AG08395 (cell line): Measurements from ENCODE around the gene GAB1.
A peak's percentile ranks its signal among the peaks of the same experiment; 100 is the strongest.
"Not testable (repeated sequence)": the region's sequence is repeated elsewhere in the genome, so short reads cannot be mapped to it uniquely, and the experiment has no call there.

Source experiments
- DNase-seq: peaks from one replicate; pipeline ENCODE4 v3.0.0; 2012; ENCODE audit warnings: mixed read lengths, low spot score

The GAB1 gene

DNA sequence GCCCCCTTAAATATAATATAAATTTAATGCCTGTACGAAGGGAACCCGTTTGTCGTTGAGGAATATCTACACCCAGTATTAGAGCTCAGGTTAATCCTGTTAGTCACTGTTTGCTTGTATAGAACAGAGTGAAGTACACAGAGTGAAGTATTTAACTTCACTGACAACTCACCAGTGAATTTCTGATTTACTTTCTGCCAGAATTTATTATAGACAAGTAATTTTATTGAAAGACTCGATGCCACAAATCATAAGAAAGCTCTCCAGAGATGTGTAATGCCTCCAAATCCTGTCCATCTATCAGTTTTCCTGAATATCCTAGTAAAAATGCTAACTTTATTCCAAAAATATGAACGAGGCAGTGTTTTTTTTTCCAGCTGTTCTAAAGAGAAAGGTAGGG lies 1.6 kb downstream of the GAB1 start:
- no peak for DNase-seq

DNA sequence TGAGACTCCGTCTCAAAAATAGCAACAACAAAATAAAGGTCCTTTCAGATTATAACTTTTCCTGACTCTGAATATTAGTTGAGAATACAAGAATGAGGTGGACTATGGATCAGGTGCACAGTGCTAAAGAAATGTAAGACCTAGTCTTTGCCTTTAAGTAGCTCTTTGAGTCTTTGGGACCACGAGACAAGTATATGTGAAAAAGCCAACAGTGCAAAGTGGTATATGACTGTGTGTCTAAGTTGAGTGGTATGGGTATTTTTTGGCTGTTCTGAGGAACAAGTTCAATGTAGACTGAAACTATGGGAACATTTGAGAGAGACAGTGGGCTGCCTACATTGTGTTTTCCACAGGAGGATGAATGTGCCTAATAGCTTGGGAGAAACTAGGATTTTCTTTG lies 2.8 kb downstream of the GAB1 start:
- no peak for DNase-seq

DNA sequence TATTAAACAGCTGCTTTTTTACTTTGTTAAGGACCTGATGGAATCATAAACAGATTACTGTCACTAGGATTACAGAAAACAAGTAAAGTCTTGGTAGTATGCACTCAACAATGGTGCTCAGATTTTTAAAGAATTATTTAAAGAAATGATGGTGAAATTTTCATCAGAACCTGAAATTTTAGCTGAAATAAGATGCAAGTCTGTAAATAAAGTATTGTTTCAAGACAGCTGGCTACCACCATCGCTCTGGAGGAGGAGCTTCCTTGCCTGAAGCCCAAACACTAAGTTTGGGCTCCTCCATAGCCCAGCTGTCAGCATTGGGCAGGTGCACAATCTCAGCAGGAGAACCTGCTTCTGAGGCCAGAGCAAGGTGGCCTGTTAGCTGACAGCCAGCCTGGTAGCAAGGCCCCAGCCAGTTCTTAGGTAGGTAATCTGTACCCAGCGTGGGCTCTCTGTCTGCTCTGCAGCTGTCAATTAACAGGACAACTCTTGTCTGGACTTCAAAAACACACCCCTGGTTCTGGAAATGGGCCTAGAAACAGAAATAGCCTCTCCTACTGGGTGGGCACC lies 4.6 kb downstream of the GAB1 start:
- DNase-seq = no peak

DNA sequence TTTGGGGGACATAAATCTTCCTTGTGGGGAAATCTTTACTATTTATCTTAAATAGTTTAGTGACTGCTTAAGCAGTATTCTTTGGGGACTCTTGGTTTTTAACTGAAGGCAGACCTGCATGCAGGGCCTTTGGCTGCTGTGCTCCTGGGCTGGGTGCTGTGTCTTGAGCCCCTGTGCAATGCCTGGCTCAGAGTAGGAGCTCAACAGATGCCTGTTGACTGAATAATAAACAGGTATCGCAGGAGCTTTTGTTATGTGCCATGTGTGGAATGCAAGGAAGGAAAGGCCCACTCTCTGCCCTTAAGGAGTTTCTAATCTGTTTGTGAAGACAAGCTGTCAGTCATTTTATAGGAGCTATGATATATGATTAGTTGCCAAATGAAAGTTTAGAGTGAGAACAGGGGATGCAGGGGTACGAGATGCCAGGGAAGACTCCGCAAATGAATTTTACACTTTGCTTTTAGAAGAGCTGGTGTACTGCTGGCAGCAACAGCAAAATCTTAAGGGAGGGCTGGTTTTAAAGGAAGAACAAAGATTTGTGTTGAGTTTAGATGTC lies 6.7 kb downstream of the GAB1 start:
- DNase-seq = no peak

DNA sequence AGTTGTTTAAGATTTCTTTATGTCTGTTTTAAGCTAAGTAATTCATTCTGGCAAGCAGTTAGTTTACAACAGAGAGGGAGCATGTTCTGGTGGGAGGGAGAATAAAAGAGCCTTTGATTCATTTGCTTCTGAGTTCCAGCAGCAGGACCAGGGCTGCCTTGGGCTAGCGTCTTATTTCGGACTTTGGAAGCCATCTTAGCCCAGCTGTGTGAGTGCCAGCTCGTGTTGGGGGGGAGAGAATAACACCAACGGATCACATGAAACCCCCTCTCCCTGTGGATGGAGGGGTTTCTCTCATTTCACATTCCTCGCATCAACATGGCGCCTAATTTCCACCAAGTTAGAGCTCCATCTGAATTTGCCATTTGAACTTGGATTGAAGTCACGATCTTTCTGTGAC lies 7.4 kb downstream of the GAB1 start:
- no peak for DNase-seq

DNA sequence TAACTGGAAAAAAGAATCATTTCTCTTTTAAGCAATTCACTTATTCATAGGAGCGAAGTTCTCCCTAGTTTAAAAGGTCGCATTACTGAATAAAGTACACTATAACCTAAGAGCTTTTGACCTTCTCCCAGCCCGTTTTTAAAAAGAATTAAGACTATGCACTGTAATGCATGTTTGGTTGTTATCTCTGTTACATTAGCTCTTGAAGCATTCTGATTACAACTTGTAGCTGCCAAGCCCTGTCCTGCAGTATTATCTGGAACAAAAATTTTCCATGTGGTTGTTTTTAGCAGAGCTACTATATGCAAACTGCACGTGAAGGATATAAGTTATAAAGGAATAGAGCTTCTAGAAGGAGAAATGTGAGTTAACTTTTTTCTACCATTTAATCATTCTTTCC lies 8.1 kb downstream of the GAB1 start:
- no peak for DNase-seq

DNA sequence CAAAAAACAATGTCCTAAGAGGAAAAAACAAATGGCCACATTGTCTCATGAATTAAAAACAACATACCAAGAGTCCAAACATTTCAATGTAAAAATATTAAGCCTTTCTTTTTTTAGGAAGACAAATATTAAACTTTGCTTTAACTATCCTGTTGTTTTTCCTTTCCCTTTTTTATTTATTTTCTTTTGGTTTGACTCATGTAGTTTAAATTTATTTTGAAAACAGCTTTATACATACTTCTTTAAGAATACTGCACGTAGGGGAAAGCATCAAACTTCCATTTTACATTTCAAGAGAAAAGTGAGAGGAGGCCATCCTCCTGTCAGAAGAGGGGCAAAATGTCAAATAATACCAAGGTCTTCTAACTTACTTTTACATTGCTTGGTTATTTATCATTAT lies 8.7 kb downstream of the GAB1 start:
- DNase-seq = no peak

DNA sequence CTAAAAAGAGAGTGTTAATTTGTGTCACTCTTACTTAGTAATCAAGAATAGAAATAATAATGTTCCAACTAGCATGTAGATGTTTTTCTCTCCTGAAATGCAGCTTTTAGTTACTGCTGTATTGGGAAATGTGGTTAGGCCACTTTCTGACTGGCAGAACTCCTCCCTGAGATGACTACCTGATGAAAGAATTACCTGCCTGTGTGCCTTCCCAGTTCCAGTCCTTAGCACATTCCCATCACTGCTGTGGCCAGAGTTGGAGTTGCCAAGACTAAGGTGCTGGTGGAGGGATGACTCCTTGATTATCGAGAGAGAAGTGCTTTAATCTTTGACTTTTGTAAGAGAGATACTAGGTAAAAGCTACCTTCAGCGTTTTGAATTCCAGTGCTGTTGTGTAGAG lies 9.5 kb downstream of the GAB1 start:
- DNase-seq = no peak

DNA sequence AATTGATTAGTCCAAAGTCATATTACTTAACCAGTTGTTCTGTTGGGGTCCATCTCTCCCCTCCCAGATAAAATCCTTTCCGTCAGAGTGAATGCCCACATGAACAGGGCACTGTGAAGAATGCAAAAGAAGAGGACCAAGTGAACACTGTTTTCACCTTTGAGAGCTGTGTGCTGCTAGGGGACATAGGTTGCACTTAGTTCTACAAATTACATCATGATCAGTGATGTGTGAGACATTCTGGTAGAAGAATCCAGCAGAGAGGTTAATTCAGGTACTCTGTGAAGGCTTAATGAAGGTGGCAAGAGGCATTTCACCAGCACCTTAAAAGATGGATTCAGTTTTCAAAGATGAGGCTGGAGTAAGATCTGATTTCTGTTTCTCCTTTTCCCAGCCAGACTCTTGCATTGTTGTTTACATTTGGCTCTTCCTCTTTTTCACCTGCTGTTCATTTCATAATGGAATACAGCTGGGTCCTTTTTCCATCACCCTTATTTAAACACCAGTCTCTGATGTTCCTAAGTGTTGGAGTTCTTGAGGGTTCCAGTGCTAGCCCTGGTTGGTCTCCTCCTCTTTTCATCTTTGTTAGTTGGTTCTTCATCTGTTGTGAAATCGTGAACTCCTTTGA lies 10.9 kb downstream of the GAB1 start:
- no peak for DNase-seq

DNA sequence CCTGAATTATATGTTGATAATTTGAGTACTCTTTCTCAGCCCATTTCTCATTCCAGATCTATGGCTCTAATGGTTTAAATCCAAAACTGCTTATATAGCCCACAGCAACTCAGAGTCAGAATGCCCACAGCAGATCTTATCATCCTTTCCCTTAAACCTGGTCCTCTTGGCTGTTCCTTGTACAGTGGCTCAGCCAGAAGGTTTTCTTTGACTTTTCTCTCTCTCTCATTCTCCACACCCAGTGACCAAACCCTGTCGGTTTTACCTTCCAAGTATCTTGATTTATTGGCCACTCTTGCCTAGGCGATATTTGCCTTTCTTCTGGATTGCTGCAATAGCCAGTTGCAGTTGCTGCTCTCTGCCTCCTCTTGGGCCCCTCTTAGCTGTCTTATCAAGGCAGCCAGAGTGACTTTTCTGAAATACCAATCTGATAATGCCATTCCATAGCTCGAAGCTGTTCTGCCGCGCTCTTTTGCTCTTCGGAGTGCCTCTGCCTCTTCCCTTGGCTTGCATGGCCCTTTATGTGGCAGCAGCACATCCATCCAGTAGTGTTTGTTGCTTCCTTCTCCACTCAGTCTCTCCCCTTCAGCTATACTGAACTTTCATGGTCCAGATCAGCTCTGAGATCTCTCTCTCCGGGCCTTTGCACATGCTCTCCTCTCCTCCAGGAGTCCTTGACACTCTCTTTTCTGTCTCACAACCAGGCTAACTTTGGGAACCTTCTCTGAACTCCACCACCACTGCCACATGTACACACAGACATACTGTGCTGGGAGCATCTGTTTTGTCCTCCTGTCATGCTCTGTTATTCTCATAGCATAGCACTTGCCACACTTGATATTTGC lies 11.8 kb downstream of the GAB1 start:
- DNase-seq = no peak

DNA sequence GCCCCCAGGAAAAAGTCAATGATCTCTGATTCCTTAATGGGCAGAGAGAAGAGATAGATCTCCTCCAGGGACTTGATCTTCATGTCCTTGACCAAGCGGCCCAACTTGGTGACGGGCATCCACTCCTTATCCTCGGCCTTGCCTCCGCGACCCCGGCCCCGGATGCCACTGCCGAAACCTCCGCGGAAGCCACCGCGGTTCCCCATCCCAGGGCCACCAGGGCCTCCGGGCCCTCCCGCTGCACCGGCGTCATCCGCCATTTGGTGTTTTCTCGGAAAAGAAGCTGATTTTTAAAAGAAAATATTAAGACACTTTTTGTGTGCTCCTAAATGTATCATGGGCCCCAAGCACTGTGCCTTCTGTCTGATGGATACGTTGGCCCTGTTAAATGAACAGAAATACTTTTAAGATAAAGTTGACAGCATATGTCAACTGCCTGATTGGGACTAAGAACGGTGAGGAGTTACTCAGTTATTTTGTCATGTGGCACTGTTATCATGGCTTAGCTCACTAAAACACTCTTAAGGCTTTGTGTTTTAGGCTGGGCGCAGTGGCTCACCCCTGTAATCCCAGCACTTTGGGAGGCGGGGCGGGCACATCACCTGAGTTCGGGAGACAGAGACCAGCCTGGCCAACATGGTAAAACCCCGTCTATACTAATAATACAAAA lies 13.3 kb downstream of the GAB1 start:
- DNase-seq = not testable (repeated sequence)

DNA sequence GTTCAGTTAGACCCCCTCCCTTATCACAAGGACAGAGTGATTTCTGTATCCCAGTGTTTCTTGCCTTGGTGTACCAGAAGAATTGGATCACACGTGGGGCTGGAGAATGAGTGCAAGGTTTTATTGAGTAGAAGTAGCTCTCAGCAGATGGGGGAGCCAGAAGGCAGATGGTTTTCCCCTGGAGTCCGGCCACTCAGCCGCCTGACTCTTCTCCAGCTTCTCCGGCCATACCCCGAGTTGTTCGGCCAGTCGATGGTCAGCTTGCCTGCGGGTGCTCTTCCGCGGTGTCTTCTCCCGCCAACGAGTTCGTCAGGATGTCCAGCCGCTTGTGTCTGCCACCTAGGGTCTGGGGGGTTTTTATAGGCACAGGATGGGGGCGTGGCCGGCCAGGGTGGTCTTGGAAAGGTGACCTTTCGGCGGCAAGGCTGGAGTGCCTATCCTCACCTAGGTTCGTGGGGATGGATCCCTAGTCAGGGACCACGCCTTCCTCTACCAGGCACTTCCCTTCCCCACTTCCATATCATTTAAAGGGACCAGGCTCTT lies 14.5 kb downstream of the GAB1 start:
- no peak for DNase-seq

DNA sequence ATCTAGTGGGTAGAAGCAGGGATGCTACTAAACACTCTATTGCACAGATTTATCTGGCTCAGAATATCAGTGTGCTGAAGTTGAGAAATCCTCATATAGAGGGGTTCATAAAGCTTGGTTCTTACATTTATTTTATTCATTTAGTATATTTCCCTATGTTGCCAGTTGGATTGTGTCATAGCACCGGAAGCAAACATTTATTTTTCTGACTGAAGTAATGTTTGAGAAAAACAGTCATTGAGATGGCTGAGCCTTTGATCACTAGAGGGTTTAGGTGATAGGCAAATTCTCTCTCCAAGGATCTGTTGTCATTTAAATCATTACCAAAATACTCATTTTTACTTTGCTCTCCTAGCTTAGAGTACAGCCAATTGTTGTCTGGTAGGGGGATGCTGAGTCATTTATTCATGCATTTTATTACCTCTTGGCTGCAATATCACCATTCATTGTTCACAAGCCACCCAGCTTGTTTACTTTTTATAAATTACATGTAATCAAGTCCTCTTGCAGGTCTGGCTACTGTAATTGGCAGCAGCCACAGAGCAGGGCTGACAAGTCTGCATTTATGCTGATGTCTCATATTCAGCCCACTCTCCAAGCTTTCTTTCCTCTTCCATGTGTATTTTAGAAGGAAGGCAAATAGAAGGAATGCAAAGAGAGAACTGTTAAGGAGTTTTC lies 15.2 kb downstream of the GAB1 start:
- no peak for DNase-seq

DNA sequence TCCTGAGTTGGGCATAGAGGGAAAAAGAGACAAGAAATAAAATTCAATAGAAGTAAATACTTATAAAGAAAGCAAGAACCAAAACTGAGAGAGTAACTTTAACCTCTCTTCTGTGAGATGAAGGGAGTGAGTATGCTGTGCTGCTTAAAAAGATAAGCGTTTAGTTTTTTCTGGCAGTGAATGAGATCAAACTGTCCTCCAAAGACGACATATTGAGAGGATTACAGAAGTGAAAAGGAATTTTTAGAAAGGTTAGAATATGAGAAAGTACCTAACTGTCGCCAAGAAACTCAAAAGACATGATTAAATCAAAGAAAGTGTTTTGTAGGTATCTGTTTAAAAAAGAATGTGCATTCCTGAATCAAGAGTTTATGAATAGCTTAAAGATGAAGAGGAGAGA lies 16.0 kb downstream of the GAB1 start:
- no peak for DNase-seq

DNA sequence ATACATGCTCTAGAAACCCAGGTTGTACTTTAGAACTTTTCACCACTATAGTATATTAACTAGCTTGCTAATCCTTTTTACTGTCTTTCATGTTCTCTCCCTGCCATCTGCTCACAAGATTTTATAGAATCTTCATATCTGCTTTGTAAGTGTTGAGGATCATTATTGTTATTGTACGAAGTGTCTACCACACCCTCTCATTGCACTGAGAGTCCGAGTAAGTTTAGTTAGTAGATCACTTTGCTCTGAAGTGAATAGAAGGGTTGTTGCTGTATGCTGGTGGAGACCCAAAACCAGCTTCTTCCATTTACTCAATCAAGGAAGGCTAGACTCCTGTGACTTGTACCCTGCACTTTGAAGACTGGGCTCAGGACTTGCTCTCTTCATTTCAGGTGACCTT lies 17.1 kb downstream of the GAB1 start:
- DNase-seq = no peak

DNA sequence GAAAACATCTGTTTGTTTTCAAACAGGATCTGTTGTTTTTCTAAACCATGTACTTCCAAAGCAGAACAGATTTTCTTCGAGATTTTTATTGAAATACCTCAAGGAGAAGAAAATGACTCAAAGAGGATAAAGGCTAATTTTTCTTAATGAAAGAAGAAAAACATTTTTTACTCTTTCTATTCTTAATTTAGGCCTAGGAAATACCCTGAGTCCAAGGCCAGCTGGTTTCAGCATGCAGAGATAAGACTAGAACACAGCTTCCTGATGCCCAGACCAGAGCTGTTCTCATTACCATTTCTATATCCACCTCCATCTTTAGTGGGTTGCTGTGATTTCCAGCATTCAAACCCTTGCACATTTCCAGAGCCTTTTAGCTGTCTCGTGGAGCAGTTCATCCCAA lies 18.3 kb downstream of the GAB1 start:
- DNase-seq = no peak

DNA sequence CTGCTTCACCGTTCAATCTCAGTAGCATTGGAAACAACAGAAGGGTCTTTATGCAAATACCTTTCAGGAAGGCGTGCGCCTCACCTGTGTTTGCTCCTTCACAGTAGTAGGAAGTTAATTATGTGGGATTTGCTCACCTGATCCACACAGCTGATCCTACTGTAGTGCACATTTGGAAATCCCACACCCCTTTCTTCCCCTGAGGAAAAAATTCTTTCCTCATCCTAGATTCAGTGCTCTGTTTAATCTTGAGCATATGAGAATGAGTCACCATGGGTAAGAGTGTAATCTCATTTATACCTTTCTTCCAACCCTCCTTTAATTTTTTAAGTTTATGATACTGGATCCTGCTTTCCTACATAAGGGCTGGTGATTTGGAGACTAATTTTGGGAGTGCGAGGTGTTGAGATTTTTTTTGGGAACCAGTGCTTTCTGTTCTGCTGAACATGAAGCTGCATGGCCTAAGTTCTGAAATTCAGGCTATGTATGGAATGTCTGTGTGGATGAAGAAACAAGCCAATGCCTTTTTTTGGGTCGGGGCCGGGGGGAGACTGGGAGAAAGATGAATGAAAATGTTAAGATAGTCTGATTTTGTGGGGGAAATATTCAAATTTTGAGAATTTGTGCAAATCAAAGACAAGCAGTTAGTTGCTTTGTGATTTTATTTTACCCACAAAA lies 19.0 kb downstream of the GAB1 start:
- peak; percentile 44 for DNase-seq

DNA sequence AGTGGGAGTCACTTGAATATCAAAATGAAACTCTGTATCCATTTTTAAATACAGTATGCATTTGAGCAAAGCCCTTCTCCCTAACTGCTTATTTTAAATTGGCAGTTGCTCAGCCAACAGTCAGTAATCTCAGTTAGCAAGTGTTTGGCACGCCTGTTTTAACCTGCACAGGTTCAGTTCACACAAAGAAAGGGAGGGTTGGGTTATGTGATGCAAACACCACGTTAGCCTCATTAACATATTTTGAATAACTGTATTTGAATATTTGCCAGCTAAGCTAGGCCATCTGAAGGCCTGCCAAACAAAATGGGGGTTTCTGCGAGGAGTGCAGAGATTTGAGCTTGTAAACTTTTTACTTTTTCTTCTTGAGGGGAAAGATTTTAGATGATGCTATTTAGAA lies 19.8 kb downstream of the GAB1 start:
- DNase-seq = no peak

DNA sequence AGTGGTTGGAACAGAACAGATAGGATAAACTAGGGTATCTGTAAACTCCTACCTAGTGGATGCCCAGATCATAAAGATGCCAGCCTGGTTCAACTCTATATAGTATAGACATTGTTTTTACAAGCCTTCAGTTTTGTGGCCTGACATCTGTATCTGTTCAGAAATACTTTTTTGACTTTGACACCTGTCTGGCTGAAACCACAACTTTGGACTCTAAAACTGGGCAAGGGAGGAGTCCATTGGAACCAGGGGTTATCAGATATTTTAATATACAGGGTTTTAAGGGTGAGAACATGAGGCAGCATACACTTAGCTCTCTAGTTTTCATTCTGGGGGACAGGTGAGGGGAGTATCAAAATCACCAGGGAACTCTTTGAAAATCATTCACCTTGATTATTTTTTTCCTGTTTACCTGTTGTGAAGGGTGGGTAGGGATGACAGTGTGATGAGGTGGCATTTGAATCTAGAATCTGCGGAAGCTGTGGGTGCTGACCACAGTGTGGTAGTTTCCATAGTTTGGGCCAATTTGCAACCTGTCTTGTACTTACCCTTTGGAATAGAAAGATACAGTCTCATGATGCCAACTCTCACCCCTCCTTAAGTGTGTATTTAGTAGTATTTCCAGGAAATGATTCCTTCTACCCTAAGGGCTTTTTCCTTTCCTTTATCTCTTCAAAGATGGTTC lies 20.6 kb downstream of the GAB1 start:
- no peak for DNase-seq

DNA sequence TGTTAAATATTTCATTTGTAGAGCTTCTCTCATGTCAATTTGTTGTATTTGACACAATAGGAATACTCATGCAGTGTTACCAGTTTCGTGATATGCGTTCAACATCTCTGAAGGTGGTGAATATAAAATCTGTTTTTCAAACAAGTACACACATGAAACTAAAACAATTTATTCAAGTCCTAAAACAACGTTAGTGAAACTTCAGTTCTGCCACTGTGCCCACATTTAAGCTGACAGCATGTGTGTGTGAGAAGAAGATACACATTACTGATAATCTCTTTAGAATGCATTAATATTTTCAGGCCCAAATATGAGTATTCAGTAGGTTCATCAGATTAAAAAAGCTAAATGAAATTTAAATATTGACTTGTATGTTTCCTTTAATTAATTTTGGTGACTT lies 21.7 kb downstream of the GAB1 start:
- DNase-seq = no peak
